ENCODE data around the gene MS4A15. TPM values are rescaled to one million over a fixed set of nuclear protein-coding genes. Genes with fewer than 3 reads are reported as not detected.
"Not testable (repeated sequence)": the region's sequence is repeated elsewhere in the genome, so short reads cannot be mapped to it uniquely, and the experiment has no call there.

The MS4A15 gene
- total RNA-seq, 1 donor from 2014 or later = under 0.01 TPM

- DNase-seq (ENCODE audit: low read depth in 2 of 2) = no peak
Observed at GRCh38 chr11:60803273-60803936, 46.7 kb downstream of the MS4A15 start.

GRCh38 chr11:60809249-60809648 lies 52.6 kb downstream of the MS4A15 start:
- DNase-seq (ENCODE audit: low read depth in 2 of 2) = no peak

- DNase-seq (ENCODE audit: low read depth in 2 of 2) = no peak
Observed at GRCh38 chr11:60809691-60810090, 53.0 kb downstream of the MS4A15 start.

DNA sequence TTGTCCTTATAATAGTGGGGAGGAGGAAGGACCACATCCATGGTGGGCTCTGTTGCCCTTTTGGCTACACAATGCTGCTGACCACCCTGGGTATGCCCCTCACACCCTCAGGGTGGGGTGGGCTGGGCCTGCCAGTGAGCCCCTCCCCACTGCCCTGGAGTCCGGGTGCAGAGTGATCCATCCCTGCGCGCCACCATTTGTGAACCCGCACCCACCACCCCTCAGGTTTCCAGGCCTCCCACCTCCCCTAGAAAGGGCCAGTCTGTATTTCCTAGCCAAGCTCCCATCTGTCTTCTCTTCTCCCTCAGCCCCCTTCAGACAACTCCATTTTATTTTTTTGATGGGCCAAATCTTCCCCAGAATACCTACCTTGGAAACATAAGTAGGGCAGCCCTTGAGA lies 53.5 kb downstream of the MS4A15 start:
- no peak for DNase-seq (ENCODE audit: low read depth in 2 of 2)

- peak; percentile 36 to 85 for DNase-seq (ENCODE audit: low read depth in 2 of 2)
Observed at GRCh38 chr11:60810569-60810968, 53.9 kb downstream of the MS4A15 start.

- DNase-seq (ENCODE audit: low read depth in 2 of 2) = no peak
Observed at GRCh38 chr11:60813324-60813723, 56.7 kb downstream of the MS4A15 start.

DNA sequence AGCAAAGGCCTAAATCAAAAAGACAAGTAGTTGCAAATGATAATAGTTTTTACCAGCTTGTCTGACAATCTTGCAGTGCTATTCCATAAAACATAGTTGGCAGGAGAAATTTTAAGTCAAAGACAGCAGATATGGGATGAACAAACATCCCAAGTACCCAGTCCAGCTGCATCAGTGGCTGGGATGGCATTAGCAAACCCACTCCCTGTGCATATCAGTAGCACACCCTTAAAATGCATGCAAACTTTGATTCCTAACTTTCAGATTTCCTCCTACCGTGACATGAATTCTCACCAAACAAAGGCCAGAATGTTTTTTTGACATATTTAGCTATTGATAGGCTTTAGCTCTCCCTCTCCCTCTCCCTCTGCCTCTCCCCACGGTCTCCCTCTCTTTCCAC lies 57.4 kb downstream of the MS4A15 start:
- no peak for DNase-seq (ENCODE audit: low read depth in 2 of 2)

GRCh38 chr11:60816590-60817157 lies 60.0 kb downstream of the MS4A15 start:
- no peak for DNase-seq (ENCODE audit: low read depth in 2 of 2)

GRCh38 chr11:60818057-60818456 lies 61.4 kb downstream of the MS4A15 start:
- DNase-seq (ENCODE audit: low read depth in 2 of 2) = no peak

- DNase-seq (ENCODE audit: low read depth in 2 of 2) = no peak
Observed at GRCh38 chr11:60821827-60822599, 65.3 kb downstream of the MS4A15 start.

GRCh38 chr11:60823745-60824306 lies 67.2 kb downstream of the MS4A15 start:
- DNase-seq (ENCODE audit: low read depth in 2 of 2) = not testable (repeated sequence)

- no peak for DNase-seq (ENCODE audit: low read depth in 2 of 2)
Observed at GRCh38 chr11:60825118-60825517, 68.5 kb downstream of the MS4A15 start.

- no peak for DNase-seq (ENCODE audit: low read depth in 2 of 2)
Observed at GRCh38 chr11:60825790-60826189, 69.1 kb downstream of the MS4A15 start.

Other genes starting within 250 kb of the MS4A15 start
- gene MS4A13, start 241.5 kb upstream of the MS4A15 start, total RNA-seq = not detected in 2 replicates
- gene MS4A8, start 57.3 kb upstream of the MS4A15 start, total RNA-seq = not detected in 2 replicates
- gene MS4A18, start 32.1 kb upstream of the MS4A15 start, total RNA-seq = not detected in 2 replicates
- not detected in 2 replicates for gene MS4A10, start 28.5 kb downstream of the MS4A15 start, total RNA-seq
- gene CCDC86, start 85.2 kb downstream of the MS4A15 start, total RNA-seq = 11.2 and 18.2 TPM in 2 replicates
- under 0.01 TPM in 1 of 2 replicates, not detected in the other for gene PTGDR2, start 99.1 kb downstream of the MS4A15 start, total RNA-seq
- 0.13 TPM in 1 of 2 replicates, not detected in the other for gene ZP1, start 110.7 kb downstream of the MS4A15 start, total RNA-seq
- 51.6 and 66.2 TPM in 2 replicates for gene PRPF19, start 149.7 kb downstream of the MS4A15 start, total RNA-seq
- gene TMEM109, start 157.3 kb downstream of the MS4A15 start, total RNA-seq = 78.9 and 122 TPM in 2 replicates
- gene TMEM132A, start 167.6 kb downstream of the MS4A15 start, total RNA-seq = 39.9 and 101 TPM in 2 replicates
- 5.3 and 6.3 TPM in 2 replicates for gene SLC15A3, start 195.3 kb downstream of the MS4A15 start, total RNA-seq
- gene CD6, start 214.8 kb downstream of the MS4A15 start, total RNA-seq = 0.13 TPM in 1 of 2 replicates, not detected in the other